ENCODE data around the gene GOLGA8A. TPM values are rescaled to one million over a fixed set of nuclear protein-coding genes. Genes with fewer than 3 reads are reported as not detected.

GOLGA8A gene
- total RNA-seq, 1 experiment from 2014 or later: 37.2 TPM

GRCh38 chr15:34472947-34473346 is 35.3 kb upstream of the GOLGA8A start:
- Histone ChIP-seq H3K36me3 (ENCODE audit: control insufficient read depth in 1 of 2, insufficient read depth in 2 of 2, low read length in 2 of 2) (no peaks in the 10 kb centered on the region), H3K9me3 (ENCODE audit: control insufficient read depth in 1 of 2, insufficient read depth in 1 of 2, low read depth in 1 of 2, low read length in 2 of 2) (no peaks in the 10 kb centered on the region), H2AFZ (ENCODE audit: low read depth, low read length, poor library complexity, severe bottlenecking) (no peak overlapping the region), H3K79me2 (ENCODE audit: insufficient read depth, low read length) (no peaks in the 10 kb centered on the region), H3K4me2 (ENCODE audit: low read length) (no peak overlapping the region), H3K27me3 (ENCODE audit: insufficient read depth, low read length) (peaks cover 5% of the 10 kb centered on the region; the same call in 1 of the 2 replicates), H3K4me3 (replicated peaks in 1 of 2; ENCODE audit: low read depth in 1 of 2, low read length in 2 of 2) (no peak overlapping the region), H3K27ac (ENCODE audit: low read depth, low read length) (no peak overlapping the region), H4K20me1 (ENCODE audit: insufficient read depth) (no peaks in the 10 kb centered on the region), H3K4me1 (ENCODE audit: control insufficient read depth in 1 of 2, insufficient read depth in 2 of 2, low read length in 2 of 2) (no peaks in the 10 kb centered on the region), H3K9me2 (ENCODE audit: insufficient read depth) (no peaks in the 10 kb centered on the region), H3K9ac (ENCODE audit: low read length) (no peak overlapping the region)
- DNase-seq (ENCODE audit: low read depth, low spot score) (no peak), ATAC-seq (no peak)
- TF ChIP-seq RAD21 (IDR thresholded peaks at IDR 0.05; ENCODE audit: low read depth) (no peak), YY1 (IDR thresholded peaks at IDR 0.05; ENCODE audit: extremely low read depth, insufficient replicate concordance, low read depth, low read length) (no peak), EZH2 (IDR thresholded peaks at IDR 0.05) (no peak), SP1 (IDR thresholded peaks at IDR 0.05; ENCODE audit: low read depth) (no peak), POLR2AphosphoS5 (IDR thresholded peaks at IDR 0.05; ENCODE audit: low read depth, low read length) (no peak), ZNF274 (IDR thresholded peaks at IDR 0.05; ENCODE audit: low read depth, low read length) (no peak), POLR2A (IDR thresholded peaks at IDR 0.05; ENCODE audit: borderline replicate concordance, extremely low read depth, insufficient read depth, insufficient read length) (no peak), EZH2phosphoT487 (IDR thresholded peaks at IDR 0.05; ENCODE audit: borderline replicate concordance) (no peak), SIN3A (IDR thresholded peaks at IDR 0.05; ENCODE audit: low read depth) (no peak), CTCF (IDR thresholded peaks at IDR 0.05 in 2 of 3, conservative IDR thresholded peaks at IDR 0.05 in 1 of 3; ENCODE audit: borderline replicate concordance in 1 of 3, insufficient read depth in 1 of 3, low read depth in 2 of 3, low read length in 2 of 3) (no peak), CBX3 (IDR thresholded peaks at IDR 0.05; ENCODE audit: low read depth) (no peak), ZFX (IDR thresholded peaks at IDR 0.05) (no peak), FOSL1 (IDR thresholded peaks at IDR 0.05; ENCODE audit: low read depth) (no peak), MAX (IDR thresholded peaks at IDR 0.05) (no peak), SRF (IDR thresholded peaks at IDR 0.05; ENCODE audit: low read depth) (no peak), TCF7L2 (IDR thresholded peaks at IDR 0.05; ENCODE audit: borderline replicate concordance, extremely low read depth, insufficient read depth, insufficient read length) (no peak), ZBTB33 (IDR thresholded peaks at IDR 0.05; ENCODE audit: extremely low read depth, insufficient replicate concordance, low read length) (no peak)
- BruUV-seq (replicated peaks): no TSS peak
- ChIA-PET RAD21 (ENCODE audit: low non-redundant PET in 1 of 2, low total read pairs in 2 of 2, uncharacterized antibody in 2 of 2, unreplicated experiment in 2 of 2) (no interaction called here), POLR2A (no interaction called here), CTCF (no interaction called here)
- intact Hi-C loops (cut with micrococcal nuclease): loop anchor here (10.0 kb wide), 1 partner anchor 208 kb away; no protein-coding TSS in a partner anchor
